HL-60 (cell line): ENCODE measurements around the gene PTPN1.

Experiments
- POLR2AphosphoS5 ChIP-seq: IDR thresholded peaks from 2 replicates; pipeline ENCODE4 v1.6.1; 2012; ENCODE audit warnings: low read depth
- TF ChIP-seq, protein P1 (sequence below): IDR thresholded peaks from one replicate; pipeline ENCODE4 v1.5.1; 2011; ENCODE audit warnings: low read length, control low read depth, inconsistent platforms; ENCODE audit not compliant: insufficient read depth
- TF ChIP-seq, protein P2 (sequence below): IDR thresholded peaks from 2 replicates; pipeline ENCODE4 v1.6.1; 2012; ENCODE audit warnings: low read depth; ENCODE audit not compliant: insufficient replicate concordance

- TF ChIP-seq, protein P1, sequence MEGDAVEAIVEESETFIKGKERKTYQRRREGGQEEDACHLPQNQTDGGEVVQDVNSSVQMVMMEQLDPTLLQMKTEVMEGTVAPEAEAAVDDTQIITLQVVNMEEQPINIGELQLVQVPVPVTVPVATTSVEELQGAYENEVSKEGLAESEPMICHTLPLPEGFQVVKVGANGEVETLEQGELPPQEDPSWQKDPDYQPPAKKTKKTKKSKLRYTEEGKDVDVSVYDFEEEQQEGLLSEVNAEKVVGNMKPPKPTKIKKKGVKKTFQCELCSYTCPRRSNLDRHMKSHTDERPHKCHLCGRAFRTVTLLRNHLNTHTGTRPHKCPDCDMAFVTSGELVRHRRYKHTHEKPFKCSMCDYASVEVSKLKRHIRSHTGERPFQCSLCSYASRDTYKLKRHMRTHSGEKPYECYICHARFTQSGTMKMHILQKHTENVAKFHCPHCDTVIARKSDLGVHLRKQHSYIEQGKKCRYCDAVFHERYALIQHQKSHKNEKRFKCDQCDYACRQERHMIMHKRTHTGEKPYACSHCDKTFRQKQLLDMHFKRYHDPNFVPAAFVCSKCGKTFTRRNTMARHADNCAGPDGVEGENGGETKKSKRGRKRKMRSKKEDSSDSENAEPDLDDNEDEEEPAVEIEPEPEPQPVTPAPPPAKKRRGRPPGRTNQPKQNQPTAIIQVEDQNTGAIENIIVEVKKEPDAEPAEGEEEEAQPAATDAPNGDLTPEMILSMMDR = no peak
- TF ChIP-seq POLR2AphosphoS5 = no peak
- TF ChIP-seq, protein P2, sequence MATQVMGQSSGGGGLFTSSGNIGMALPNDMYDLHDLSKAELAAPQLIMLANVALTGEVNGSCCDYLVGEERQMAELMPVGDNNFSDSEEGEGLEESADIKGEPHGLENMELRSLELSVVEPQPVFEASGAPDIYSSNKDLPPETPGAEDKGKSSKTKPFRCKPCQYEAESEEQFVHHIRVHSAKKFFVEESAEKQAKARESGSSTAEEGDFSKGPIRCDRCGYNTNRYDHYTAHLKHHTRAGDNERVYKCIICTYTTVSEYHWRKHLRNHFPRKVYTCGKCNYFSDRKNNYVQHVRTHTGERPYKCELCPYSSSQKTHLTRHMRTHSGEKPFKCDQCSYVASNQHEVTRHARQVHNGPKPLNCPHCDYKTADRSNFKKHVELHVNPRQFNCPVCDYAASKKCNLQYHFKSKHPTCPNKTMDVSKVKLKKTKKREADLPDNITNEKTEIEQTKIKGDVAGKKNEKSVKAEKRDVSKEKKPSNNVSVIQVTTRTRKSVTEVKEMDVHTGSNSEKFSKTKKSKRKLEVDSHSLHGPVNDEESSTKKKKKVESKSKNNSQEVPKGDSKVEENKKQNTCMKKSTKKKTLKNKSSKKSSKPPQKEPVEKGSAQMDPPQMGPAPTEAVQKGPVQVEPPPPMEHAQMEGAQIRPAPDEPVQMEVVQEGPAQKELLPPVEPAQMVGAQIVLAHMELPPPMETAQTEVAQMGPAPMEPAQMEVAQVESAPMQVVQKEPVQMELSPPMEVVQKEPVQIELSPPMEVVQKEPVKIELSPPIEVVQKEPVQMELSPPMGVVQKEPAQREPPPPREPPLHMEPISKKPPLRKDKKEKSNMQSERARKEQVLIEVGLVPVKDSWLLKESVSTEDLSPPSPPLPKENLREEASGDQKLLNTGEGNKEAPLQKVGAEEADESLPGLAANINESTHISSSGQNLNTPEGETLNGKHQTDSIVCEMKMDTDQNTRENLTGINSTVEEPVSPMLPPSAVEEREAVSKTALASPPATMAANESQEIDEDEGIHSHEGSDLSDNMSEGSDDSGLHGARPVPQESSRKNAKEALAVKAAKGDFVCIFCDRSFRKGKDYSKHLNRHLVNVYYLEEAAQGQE = no peak
Measured at GRCh38 chr20:50598074-50598473, 87.9 kb downstream of the PTPN1 start.
